IPS-20b (cell line): ENCODE results near the gene MED27.

Experiments
- H3K27ac ChIP-seq: one replicate; pipeline ENCODE4 v1.5.1; 2013; ENCODE audit warnings: low read length
- H3K27me3 ChIP-seq: 2 replicates; pipeline ENCODE4 v1.6.1; 2013; ENCODE audit warnings: mild to moderate bottlenecking, low read length, inconsistent platforms; ENCODE audit not compliant: insufficient read depth
- H3K36me3 ChIP-seq: 2 replicates; pipeline ENCODE4 v1.6.1; 2013; ENCODE audit warnings: low read depth, mild to moderate bottlenecking, inconsistent platforms, low read length, moderate library complexity; ENCODE audit not compliant: insufficient read depth
- H3K4me1 ChIP-seq: 2 replicates; pipeline ENCODE4 v1.6.1; 2013; ENCODE audit warnings: mild to moderate bottlenecking, control low read depth, inconsistent platforms, low read length, moderate library complexity; ENCODE audit not compliant: insufficient read depth
- H3K4me3 ChIP-seq: 2 replicates; pipeline ENCODE4 v1.5.1; 2013; ENCODE audit warnings: mild to moderate bottlenecking, low read length, inconsistent platforms
- H3K9ac ChIP-seq: 2 replicates; pipeline ENCODE4 v1.6.1; 2013; ENCODE audit warnings: low read depth, mild to moderate bottlenecking, inconsistent platforms, low read length, moderate library complexity
- H3K9me3 ChIP-seq: 2 replicates; pipeline ENCODE4 v1.6.1; 2013; ENCODE audit warnings: mild to moderate bottlenecking, low read depth, low read length, inconsistent platforms; ENCODE audit not compliant: insufficient read depth

The MED27 gene

GRCh38 chr9:131982671-131983239, 96.9 kb downstream of the MED27 start:
- Histone ChIP-seq H3K9ac (no peak overlapping the region), H3K9me3 (no peaks in the 10 kb centered on the region), H3K36me3 (no peaks in the 10 kb centered on the region), H3K4me3 (no peak overlapping the region), H3K27ac (no peak overlapping the region), H3K27me3 (no peaks in the 10 kb centered on the region), H3K4me1 (peaks cover 4% of the 10 kb centered on the region; the same call in 1 of the 2 replicates)

- H3K4me1 ChIP-seq: no peaks in the 10 kb centered on the region
- no peaks in the 10 kb centered on the region for H3K36me3 ChIP-seq
- H3K9me3 ChIP-seq: no peaks in the 10 kb centered on the region
- H3K27ac ChIP-seq: no peak overlapping the region
- no peak overlapping the region for H3K9ac ChIP-seq
- H3K4me3 ChIP-seq: no peak overlapping the region
- H3K27me3 ChIP-seq: no peaks in the 10 kb centered on the region
Observed at GRCh38 chr9:131982102-131982501, 97.6 kb downstream of the MED27 start.

- H3K4me1 ChIP-seq: no peaks in the 10 kb centered on the region
- H3K36me3 ChIP-seq: no peaks in the 10 kb centered on the region
- H3K4me3 ChIP-seq: no peak overlapping the region
- no peaks in the 10 kb centered on the region for H3K9me3 ChIP-seq
- no peaks in the 10 kb centered on the region for H3K27me3 ChIP-seq
- no peak overlapping the region for H3K9ac ChIP-seq
- H3K27ac ChIP-seq: no peak overlapping the region
Observed at GRCh38 chr9:131981116-131981776, 98.4 kb downstream of the MED27 start.

- no peak overlapping the region for H3K4me3 ChIP-seq
- no peak overlapping the region for H3K9ac ChIP-seq
- H3K4me1 ChIP-seq: no peaks in the 10 kb centered on the region
- H3K9me3 ChIP-seq: no peaks in the 10 kb centered on the region
- H3K27me3 ChIP-seq: no peaks in the 10 kb centered on the region
- no peak overlapping the region for H3K27ac ChIP-seq
- no peaks in the 10 kb centered on the region for H3K36me3 ChIP-seq
Observed at GRCh38 chr9:131980267-131981016, 99.2 kb downstream of the MED27 start.

DNA sequence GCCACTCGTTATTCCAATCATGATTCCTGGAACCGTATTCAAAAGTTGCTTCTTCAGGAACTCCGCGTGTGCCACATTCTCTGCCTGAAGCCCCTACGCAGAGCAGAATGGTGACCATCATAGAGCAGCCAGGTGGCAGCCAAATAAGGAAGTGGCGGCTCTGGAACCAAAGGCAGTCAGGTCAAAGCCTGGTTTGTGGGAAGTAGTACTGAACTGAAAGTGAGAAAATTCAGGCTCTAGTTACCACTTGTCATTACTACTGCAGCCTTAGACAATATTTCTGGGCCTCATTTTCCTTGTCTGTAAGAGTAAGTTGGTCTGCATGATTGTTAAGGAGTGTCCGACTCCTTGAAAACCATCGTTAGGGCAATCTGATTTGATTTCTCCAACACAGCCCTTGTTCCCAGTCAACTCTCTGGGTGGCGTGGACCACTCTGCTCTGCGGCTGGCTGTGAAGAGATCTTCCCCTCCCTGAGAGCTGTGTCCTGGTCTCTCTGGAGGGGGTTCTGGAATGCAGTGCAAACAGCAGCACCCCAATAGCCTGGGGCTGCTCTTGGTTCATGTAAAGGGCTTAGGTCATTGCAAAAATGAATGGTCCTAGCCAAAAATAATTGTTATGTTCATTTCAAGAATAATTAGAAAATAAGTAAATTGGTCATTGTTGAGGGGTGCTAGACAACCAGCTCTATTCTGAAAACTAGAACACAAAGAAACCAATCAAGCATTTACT, 102.4 kb downstream of the MED27 start:
- no peaks in the 10 kb centered on the region for H3K4me1 ChIP-seq
- H3K4me3 ChIP-seq: no peak overlapping the region
- H3K36me3 ChIP-seq: no peaks in the 10 kb centered on the region
- no peak overlapping the region for H3K27ac ChIP-seq
- H3K9ac ChIP-seq: no peak overlapping the region
- H3K9me3 ChIP-seq: no peaks in the 10 kb centered on the region
- no peaks in the 10 kb centered on the region for H3K27me3 ChIP-seq

GRCh38 chr9:131976157-131977108, 103.2 kb downstream of the MED27 start:
- no peaks in the 10 kb centered on the region for H3K4me1 ChIP-seq
- no peak overlapping the region for H3K4me3 ChIP-seq
- no peaks in the 10 kb centered on the region for H3K36me3 ChIP-seq
- no peak overlapping the region for H3K9ac ChIP-seq
- H3K27me3 ChIP-seq: no peaks in the 10 kb centered on the region
- no peaks in the 10 kb centered on the region for H3K9me3 ChIP-seq
- no peak overlapping the region for H3K27ac ChIP-seq

DNA sequence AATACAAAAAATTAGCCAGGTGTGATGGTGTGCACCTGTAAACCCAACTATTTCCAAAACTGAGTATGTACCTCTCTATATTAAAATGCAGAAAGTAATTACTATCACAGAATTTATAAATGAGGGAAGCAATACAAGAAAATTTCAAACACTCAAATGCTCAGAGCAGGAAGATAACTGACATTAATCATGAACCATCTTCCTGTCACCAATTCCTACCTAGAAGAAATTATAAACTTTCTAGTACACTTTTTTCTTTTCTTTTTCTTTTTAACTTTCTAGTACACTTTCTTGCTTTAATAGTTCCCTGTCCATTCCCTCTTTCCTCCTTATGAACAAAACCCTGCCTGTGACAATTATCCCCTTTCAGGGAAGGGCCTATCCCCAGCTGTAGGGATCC, 106.8 kb downstream of the MED27 start:
- Histone ChIP-seq H3K9ac (no peak overlapping the region), H3K27ac (no peak overlapping the region), H3K9me3 (no peaks in the 10 kb centered on the region), H3K36me3 (no peaks in the 10 kb centered on the region), H3K4me3 (no peak overlapping the region), H3K4me1 (no peaks in the 10 kb centered on the region), H3K27me3 (no peaks in the 10 kb centered on the region)

GRCh38 chr9:131971482-131972074, 108.1 kb downstream of the MED27 start:
- H3K36me3 ChIP-seq: no peaks in the 10 kb centered on the region
- peaks cover 9% of the 10 kb centered on the region; the same call in 1 of the 2 replicates for H3K27me3 ChIP-seq
- H3K9ac ChIP-seq: no peak overlapping the region
- H3K27ac ChIP-seq: no peak overlapping the region
- H3K4me1 ChIP-seq: no peaks in the 10 kb centered on the region
- no peak overlapping the region for H3K4me3 ChIP-seq
- H3K9me3 ChIP-seq: no peaks in the 10 kb centered on the region

- H3K36me3 ChIP-seq: no peaks in the 10 kb centered on the region
- peaks cover 14% of the 10 kb centered on the region; the same call in 1 of the 2 replicates for H3K4me1 ChIP-seq
- H3K4me3 ChIP-seq: no peak overlapping the region
- H3K27me3 ChIP-seq: peaks cover 28% of the 10 kb centered on the region; the same call in 1 of the 2 replicates
- no peak overlapping the region for H3K27ac ChIP-seq
- H3K9me3 ChIP-seq: no peaks in the 10 kb centered on the region
- no peak overlapping the region for H3K9ac ChIP-seq
Observed at GRCh38 chr9:131969469-131969989, 110.1 kb downstream of the MED27 start.

- no peaks in the 10 kb centered on the region for H3K36me3 ChIP-seq
- H3K9ac ChIP-seq: no peak overlapping the region
- no peaks in the 10 kb centered on the region for H3K9me3 ChIP-seq
- peaks cover 14% of the 10 kb centered on the region; the same call in 1 of the 2 replicates for H3K4me1 ChIP-seq
- H3K27me3 ChIP-seq: peaks cover 37% of the 10 kb centered on the region; the same call in 1 of the 2 replicates
- H3K4me3 ChIP-seq: no peak overlapping the region
- H3K27ac ChIP-seq: no peak overlapping the region
Observed at GRCh38 chr9:131968632-131969031, 111.0 kb downstream of the MED27 start.
